Omental fat pad (tissue), 4 donors: ENCODE results near the gene DBF4. TPM values are rescaled to one million over a fixed set of nuclear protein-coding genes. Genes with fewer than 3 reads are reported as not detected.

ENCODE experiments used
- ATAC-seq: fragments of 150-250 bp; one replicate; pipeline ENCODE4 v1.9.1; 2016; ENCODE audit warnings: mild to moderate bottlenecking, moderate library complexity; ENCODE audit not compliant: low FRiP score
- DNase-seq: peaks from one replicate; pipeline ENCODE4 v3.0.0-alpha.2; 2019; ENCODE audit warnings: low spot score
- CTCF ChIP-seq, 3 donors: fragments of 450-650 bp; IDR thresholded peaks; one replicate each; pipeline ENCODE4 v1.5.1; 2016 to 2017; ENCODE audit warnings: antibody characterized with exemption in 3 of 3, mild to moderate bottlenecking in 3 of 3, moderate library complexity in 2 of 3
- total RNA-seq, 4 donors: library from RNA; depleted of rRNA; stranded (reverse); fragments of >200 nt; gene quantifications; one replicate each; pipeline ENCODE4 v1.1.0, GENCODE V29; 2016

Gene DBF4
- total RNA-seq, 4 donors from 2014 or later, result 7.7 to 21.4 (median 16.1) TPM

DNA sequence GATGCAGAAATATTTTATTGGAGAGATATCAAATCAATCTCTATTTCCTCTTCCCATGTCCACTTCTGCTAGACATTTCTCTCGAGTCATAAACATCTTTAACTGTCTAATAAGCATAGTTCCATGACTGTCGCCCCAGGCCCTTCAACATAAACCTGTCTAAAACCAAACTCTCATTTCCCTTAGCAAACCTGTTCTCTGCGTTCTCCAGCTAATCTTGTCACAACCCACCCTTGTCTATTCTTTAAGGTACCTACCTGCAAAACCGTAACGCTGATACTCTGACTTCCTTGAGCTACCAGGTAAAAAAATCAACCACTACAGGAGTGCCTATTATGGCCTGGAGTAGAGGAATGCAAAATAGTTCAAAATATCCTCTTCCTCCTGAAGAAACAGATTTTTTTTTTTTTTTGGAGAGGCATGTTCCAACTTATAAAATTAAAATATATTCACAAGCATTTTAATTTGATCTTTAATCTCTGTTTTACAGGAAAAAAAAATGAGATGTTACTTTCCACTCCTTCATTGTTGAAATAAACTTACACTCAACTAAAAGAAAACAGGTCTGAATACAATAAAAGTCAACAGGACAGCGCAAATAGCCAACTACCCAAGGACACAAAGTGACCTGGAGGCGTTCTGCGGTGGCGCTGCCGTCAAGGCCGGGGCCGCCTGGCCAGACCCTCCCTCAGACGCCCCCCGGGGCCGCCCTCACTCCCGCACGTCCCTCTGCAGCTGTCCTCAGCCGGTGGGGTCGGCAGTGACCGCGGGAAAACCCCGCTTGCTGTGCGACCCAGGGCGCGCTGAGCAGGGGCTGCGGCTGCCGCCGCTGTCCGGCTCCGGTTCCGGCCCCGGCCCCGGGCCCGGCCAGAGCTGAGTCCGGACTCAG is 898 bp upstream of the DBF4 start:
- TF ChIP-seq CTCF (IDR thresholded peaks at IDR 0.05), result no peak

GRCh38 chr7:87876869-87877234 is 559 bp downstream of the DBF4 start:
- TF ChIP-seq CTCF (IDR thresholded peaks at IDR 0.05), result no peak
- DNase-seq (peak; percentile 32), ATAC-seq (peak; percentile 56)

More for the DNA sequence above, 898 bp upstream of the DBF4 start:
- DNase-seq, result no peak
- ATAC-seq, result no peak

- DNase-seq (no peak), ATAC-seq (no peak)
- TF ChIP-seq CTCF (IDR thresholded peaks at IDR 0.05), result no peak
Measured at GRCh38 chr7:87877366-87878040, 1.2 kb downstream of the DBF4 start.

DNA sequence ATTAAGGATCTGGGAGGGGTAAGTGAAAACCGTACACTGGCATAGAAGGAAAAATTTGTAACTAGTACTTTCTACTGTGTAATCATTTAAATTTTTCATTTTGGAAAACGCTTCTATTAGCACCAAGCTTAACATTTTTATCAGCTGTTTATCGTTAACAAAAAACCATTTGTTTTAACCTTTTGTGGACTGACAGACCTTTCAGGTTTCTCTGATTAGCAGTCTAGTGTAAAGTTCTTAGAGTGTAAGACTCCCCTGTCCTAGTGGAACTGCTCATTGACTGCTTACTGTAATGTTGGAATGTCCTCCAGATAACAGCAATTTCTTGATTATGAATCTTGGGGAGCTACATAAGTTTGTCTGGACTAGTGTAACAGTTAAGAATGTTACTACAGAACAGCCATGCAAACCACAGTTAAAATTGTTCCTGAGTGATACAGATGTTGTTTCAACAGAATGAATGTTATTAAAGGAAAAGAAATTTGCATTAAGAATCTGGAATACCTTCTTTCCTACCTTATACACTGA is 2.0 kb downstream of the DBF4 start:
- DNase-seq, result no peak
- TF ChIP-seq CTCF (IDR thresholded peaks at IDR 0.05), result no peak
- no peak for ATAC-seq

DNA sequence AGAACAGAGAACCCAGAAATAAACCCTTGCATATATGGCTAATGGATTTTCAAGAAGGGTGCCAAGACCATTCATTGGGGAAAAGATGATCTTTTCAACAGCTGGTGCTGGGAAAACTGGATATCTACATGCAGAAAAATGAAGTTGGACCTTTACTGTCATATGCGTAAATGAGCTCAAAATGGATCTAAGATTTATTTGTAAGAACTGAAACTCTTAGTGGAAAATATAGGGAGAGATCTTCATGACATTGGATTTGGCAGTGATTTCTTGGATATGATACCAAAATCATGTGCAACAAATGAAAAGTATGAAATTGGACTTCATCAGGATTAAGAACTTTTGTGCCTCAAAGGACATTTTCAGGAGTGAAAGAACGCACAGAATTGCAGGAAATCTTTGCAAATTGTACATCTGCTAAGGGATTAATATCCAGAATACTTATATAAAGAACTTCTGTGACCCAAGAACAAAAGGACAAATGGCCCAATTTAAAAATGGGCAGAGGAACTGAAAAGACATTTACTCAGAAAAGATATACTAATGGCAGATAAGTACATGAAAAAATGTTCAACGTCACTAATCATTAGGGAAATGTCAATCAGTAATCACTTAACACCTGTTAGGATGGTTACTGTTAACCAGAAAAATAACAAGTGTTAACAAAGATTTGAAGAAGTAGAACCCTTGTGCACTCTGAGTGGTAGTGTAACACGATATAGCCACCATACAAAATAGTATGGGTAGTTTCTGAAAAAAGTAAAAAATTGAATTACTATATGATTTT is 6.1 kb downstream of the DBF4 start:
- no peak for TF ChIP-seq CTCF (IDR thresholded peaks at IDR 0.05)
- DNase-seq, result no peak
- no peak for ATAC-seq

- ATAC-seq (no peak), DNase-seq (no peak)
- no peak for TF ChIP-seq CTCF (IDR thresholded peaks at IDR 0.05)
Measured at GRCh38 chr7:87885018-87885417, 8.7 kb downstream of the DBF4 start.
